BJ (cell line): ENCODE measurements around the gene IL17RA. TPM values are rescaled to one million over a fixed set of nuclear protein-coding genes. Genes with fewer than 3 reads are reported as not detected.
A peak's percentile ranks its signal among the peaks of the same experiment; 100 is the strongest.

Experiments used
- CTCF ChIA-PET: fragments of 350-600 bp; formaldehyde crosslinking; extraction: SDS; loops from one replicate; lab custom pipeline; 2021; ENCODE audit warnings: antibody characterized with exemption, inconsistent platforms; lab: Yijun Ruan, JAX
- POLR2A ChIA-PET: fragments of 300-600 bp; sonication (Branson Sonifier 250); formaldehyde crosslinking; extraction: SDS; loops from one replicate; lab custom pipeline; 2021; ENCODE audit warnings: antibody characterized with exemption; lab: Charles Lee
- DNase-seq: peaks from one replicate; pipeline ENCODE4 v3.0.0-alpha.2; 2011; ENCODE audit warnings: low read depth
- H3K27me3 ChIP-seq: 2 replicates; pipeline ENCODE4 v1.6.0; 2011; ENCODE audit warnings: low read length; ENCODE audit not compliant: control insufficient read depth, insufficient read depth
- H3K36me3 ChIP-seq: 2 replicates; pipeline ENCODE4 v1.5.1; 2011; ENCODE audit warnings: low read length; ENCODE audit not compliant: control insufficient read depth, insufficient read depth
- H3K4me3 ChIP-seq: 2 replicates; pipeline ENCODE4 v1.5.1; 2011; ENCODE audit warnings: low read depth, mild to moderate bottlenecking, control low read depth, low read length
- CTCF ChIP-seq: IDR thresholded peaks from 2 replicates; pipeline ENCODE4 v1.5.1; 2011; ENCODE audit warnings: low read depth, mild to moderate bottlenecking, control low read depth, inconsistent platforms, low read length, moderate library complexity; ENCODE audit not compliant: insufficient read depth
- polyA plus RNA-seq: library from polyadenylated mRNA; depleted of rRNA; stranded (reverse); fragments of >200 nt; gene quantifications from 2 replicates; pipeline ENCODE4 v1.2.3, GENCODE V29; 2011; rRNA removed

The IL17RA gene
- polyA plus RNA-seq, 1 experiment, result 27.0 TPM

- ChIA-PET POLR2A (no interaction called here), CTCF (interaction anchor here (9.9 kb wide), 1 partner anchor 8 kb away, joined by 104 read pairs; no protein-coding TSS in a partner anchor)
- no peak for DNase-seq
- TF ChIP-seq CTCF, result peak; percentile 23; the same call in 1 of the 2 replicates
- Histone ChIP-seq H3K36me3 (no peaks in the 10 kb centered on the region), H3K4me3 (no peak overlapping the region), H3K27me3 (no peaks in the 10 kb centered on the region; the same call in 1 of the 2 replicates)
Measured at GRCh38 chr22:17164392-17165024, 79.7 kb downstream of the IL17RA start.

Other genes with a start within 250 kb of the IL17RA start
- gene GAB4, start 76.8 kb upstream of the IL17RA start, polyA plus RNA-seq, result not detected in 2 replicates
- 0.04 and 0.05 TPM in 2 replicates for gene TMEM121B, start 36.4 kb downstream of the IL17RA start, polyA plus RNA-seq
- 23.2 and 35.3 TPM in 2 replicates for gene HDHD5, start 74.3 kb downstream of the IL17RA start, polyA plus RNA-seq
- 4.5 and 5.4 TPM in 2 replicates for gene ADA2, start 134.4 kb downstream of the IL17RA start, polyA plus RNA-seq